K562 (cell line): ENCODE results near the gene BCL10.

ENCODE experiments used
- BCL6 ChIP-seq: fragments of 250-450 bp; sonication (Bioruptor Pico); IDR thresholded peaks from 2 replicates; pipeline ENCODE4 v1.4.0; 2020
- BRCA1 ChIP-seq, 2 experiments: fragments of 450-650 bp in 1 of 2; sonication (generic) in 1 of 2; formaldehyde crosslinking in 1 of 2; IDR thresholded peaks; 2 replicates each; pipeline versions ENCODE4 v1.5.0 to v1.6.1; 2017 to 2020; ENCODE audit warnings: mild to moderate bottlenecking in 1 of 2, missing genetic modification reagents in 1 of 2
- ETV6 ChIP-seq, 3 experiments: fragments of 150-350 bp in 1 of 3; sonication (generic) in 1 of 3; formaldehyde crosslinking in 1 of 3; IDR thresholded peaks; 2 replicates each; pipeline versions ENCODE4 v1.6.1 to v1.8.0; 2014 to 2022; ENCODE audit warnings: borderline replicate concordance in 2 of 3, low read depth in 2 of 3, antibody characterized with exemption in 1 of 3, low read length in 1 of 3, mild to moderate bottlenecking in 1 of 3, missing genetic modification reagents in 1 of 3
- MYC ChIP-seq, 2 experiments: fragments of 250-450 bp in 1 of 2; sonication (Bioruptor Pico) in 1 of 2; IDR thresholded peaks; 2 replicates each; pipeline versions ENCODE4 v1.5.1 to v1.6.1; 2012 to 2021; ENCODE audit warnings: low read depth in 2 of 2, borderline replicate concordance in 1 of 2, improper control_type of control experiment in 1 of 2, low read length in 1 of 2, mild to moderate bottlenecking in 1 of 2, moderate library complexity in 1 of 2
- POLR2AphosphoS2 ChIP-seq: IDR thresholded peaks from 2 replicates; pipeline ENCODE4 v1.6.1; 2012; ENCODE audit warnings: low read length, improper control_type of control experiment
- PURB ChIP-seq: sonication (generic); formaldehyde crosslinking; IDR thresholded peaks from 2 replicates; pipeline ENCODE4 v1.9.0; 2021; ENCODE audit warnings: low read depth, mild to moderate bottlenecking, missing genetic modification reagents
- SMC3 ChIP-seq: conservative IDR thresholded peaks from 2 replicates; pipeline ENCODE4 v1.6.1; 2011; ENCODE audit warnings: low read depth, low read length, improper control_type of control experiment; ENCODE audit not compliant: insufficient read depth
- SNRNP70 ChIP-seq: fragments of 200-400 bp; formaldehyde crosslinking; optimal IDR thresholded peaks from 2 replicates; pipeline ENCODE3; 2017; ENCODE audit warnings: low read depth, low read length
- TOE1 ChIP-seq, 2 experiments: fragments of 450-650 bp in 1 of 2; sonication (generic) in 1 of 2; formaldehyde crosslinking in 1 of 2; IDR thresholded peaks; 2 replicates each; pipeline versions ENCODE4 v1.7.1 to v1.8.0; 2016 to 2022; ENCODE audit warnings: borderline replicate concordance in 2 of 2, mild to moderate bottlenecking in 2 of 2, antibody characterized with exemption in 1 of 2, inconsistent platforms in 1 of 2, low read depth in 1 of 2, missing genetic modification reagents in 1 of 2, moderate library complexity in 1 of 2
- ZNF707 ChIP-seq: fragments of 250-450 bp; sonication (Bioruptor Pico); conservative IDR thresholded peaks from 2 replicates; pipeline ENCODE4 v1.8.0; 2022; ENCODE audit warnings: inconsistent platforms, mild to moderate bottlenecking, moderate library complexity
- ZNF76 ChIP-seq: fragments of 250-450 bp; sonication (Bioruptor Pico); IDR thresholded peaks from 2 replicates; pipeline ENCODE4 v1.4.0; 2020; ENCODE audit warnings: mild to moderate bottlenecking, moderate library complexity, borderline replicate concordance
- TF ChIP-seq, protein P1 (sequence below), 3 experiments: IDR thresholded peaks in 2 of 3; conservative IDR thresholded peaks in 1 of 3; 2 replicates each; pipeline ENCODE4 v1.5.1; 2011 to 2012; ENCODE audit warnings: low read length in 3 of 3, mild to moderate bottlenecking in 3 of 3, control low read depth in 2 of 3, improper control_type of control experiment in 1 of 3, inconsistent platforms in 1 of 3, low read depth in 1 of 3, mixed read lengths in 1 of 3, moderate library complexity in 1 of 3; ENCODE audit not compliant: insufficient read depth in 2 of 3

DNA sequence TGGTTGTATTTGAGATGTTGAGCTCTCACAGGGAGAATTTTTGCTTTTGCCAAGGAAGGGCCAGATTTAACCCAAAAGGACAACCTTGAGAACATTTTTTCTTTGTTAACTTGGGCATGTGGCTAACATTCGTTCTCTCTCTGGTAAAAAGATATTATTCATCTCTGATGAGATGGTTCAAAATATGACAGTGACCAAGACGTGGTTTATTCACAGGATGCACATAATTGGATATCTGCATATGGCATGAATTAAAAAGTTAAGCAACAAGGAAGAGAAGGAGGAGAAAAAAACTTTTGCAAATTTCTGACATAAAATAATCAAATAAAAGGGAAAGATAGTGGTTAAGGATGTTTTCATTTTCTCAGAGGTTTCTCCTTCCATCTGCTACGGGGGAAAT is 43.1 kb upstream of the BCL10 start:
- no peak for TF ChIP-seq ETV6 (IDR thresholded peaks at IDR 0.05; ENCODE audit: borderline replicate concordance in 1 of 2, low read depth in 2 of 2, low read length in 1 of 2)
- no peak for TF ChIP-seq ETV6 (CRISPR knock-in tag; IDR thresholded peaks at IDR 0.05; ENCODE audit: borderline replicate concordance)
- no peak for TF ChIP-seq BRCA1 (IDR thresholded peaks at IDR 0.05)
- TF ChIP-seq BRCA1 (CRISPR knock-in tag; IDR thresholded peaks at IDR 0.05) = no peak
- TF ChIP-seq, protein P1, sequence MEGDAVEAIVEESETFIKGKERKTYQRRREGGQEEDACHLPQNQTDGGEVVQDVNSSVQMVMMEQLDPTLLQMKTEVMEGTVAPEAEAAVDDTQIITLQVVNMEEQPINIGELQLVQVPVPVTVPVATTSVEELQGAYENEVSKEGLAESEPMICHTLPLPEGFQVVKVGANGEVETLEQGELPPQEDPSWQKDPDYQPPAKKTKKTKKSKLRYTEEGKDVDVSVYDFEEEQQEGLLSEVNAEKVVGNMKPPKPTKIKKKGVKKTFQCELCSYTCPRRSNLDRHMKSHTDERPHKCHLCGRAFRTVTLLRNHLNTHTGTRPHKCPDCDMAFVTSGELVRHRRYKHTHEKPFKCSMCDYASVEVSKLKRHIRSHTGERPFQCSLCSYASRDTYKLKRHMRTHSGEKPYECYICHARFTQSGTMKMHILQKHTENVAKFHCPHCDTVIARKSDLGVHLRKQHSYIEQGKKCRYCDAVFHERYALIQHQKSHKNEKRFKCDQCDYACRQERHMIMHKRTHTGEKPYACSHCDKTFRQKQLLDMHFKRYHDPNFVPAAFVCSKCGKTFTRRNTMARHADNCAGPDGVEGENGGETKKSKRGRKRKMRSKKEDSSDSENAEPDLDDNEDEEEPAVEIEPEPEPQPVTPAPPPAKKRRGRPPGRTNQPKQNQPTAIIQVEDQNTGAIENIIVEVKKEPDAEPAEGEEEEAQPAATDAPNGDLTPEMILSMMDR (IDR thresholded peaks at IDR 0.05 in 2 of 3, conservative IDR thresholded peaks at IDR 0.05 in 1 of 3; ENCODE audit: insufficient read depth in 2 of 3, low read depth in 1 of 3, low read length in 3 of 3) = no peak
- TF ChIP-seq ZNF707 = no peak
- TF ChIP-seq POLR2AphosphoS2 = no peak
- TF ChIP-seq SNRNP70 = no peak
- no peak for TF ChIP-seq MYC (IDR thresholded peaks at IDR 0.05; ENCODE audit: low read depth, low read length)
- TF ChIP-seq MYC (CRISPR knock-in tag; IDR thresholded peaks at IDR 0.05; ENCODE audit: borderline replicate concordance, low read depth) = no peak
- no peak for TF ChIP-seq TOE1 (IDR thresholded peaks at IDR 0.05; ENCODE audit: borderline replicate concordance)
- no peak for TF ChIP-seq TOE1 (CRISPR knock-in tag; IDR thresholded peaks at IDR 0.05; ENCODE audit: borderline replicate concordance, low read depth)
- TF ChIP-seq ZNF76 (CRISPR knock-in tag) = no peak
- TF ChIP-seq PURB (CRISPR knock-in tag) = no peak
- TF ChIP-seq BCL6 (CRISPR knock-in tag) = no peak
- TF ChIP-seq SMC3 = no peak
